Kidney (tissue), 14 donors: Measurements from ENCODE around the gene LRRC4C. TPM values are rescaled to one million over a fixed set of nuclear protein-coding genes. Genes with fewer than 3 reads are reported as not detected.

ENCODE experiments used
- DNase-seq, 5 donors: peaks; one replicate each; pipeline ENCODE4 v3.0.0-alpha.2; 2013 to 2020
- FAIRE-seq: peaks from 2 replicates; lab custom pipeline; 2012; peaks lifted over from hg19 to GRCh38; lab: Jason Lieb, UNC
- H3K27ac ChIP-seq, 2 donors: one replicate each; pipeline ENCODE4 v1.7.0; 2013; ENCODE audit warnings: low read depth in 2 of 2, low read length in 2 of 2, inconsistent platforms in 1 of 2
- H3K27me3 ChIP-seq: one replicate; pipeline ENCODE4 v1.7.1; 2013; ENCODE audit warnings: low read length, inconsistent platforms; ENCODE audit not compliant: control insufficient read depth, insufficient read depth
- H3K36me3 ChIP-seq, 3 donors: one replicate each; pipeline versions ENCODE4 v1.7.0 to v1.7.1; 2013; ENCODE audit warnings: low read length in 3 of 3, control low read depth in 1 of 3, inconsistent platforms in 1 of 3; ENCODE audit not compliant: insufficient read depth in 3 of 3, control insufficient read depth in 2 of 3
- H3K4me1 ChIP-seq, 3 donors: one replicate each; pipeline versions ENCODE4 v1.7.0 to v1.7.1; 2013; ENCODE audit warnings: low read length in 3 of 3, inconsistent platforms in 1 of 3, low read depth in 1 of 3; ENCODE audit not compliant: control insufficient read depth in 2 of 3, insufficient read depth in 2 of 3
- H3K4me3 ChIP-seq, 3 donors: one replicate each; pipeline versions ENCODE4 v1.7.0 to v1.8.1; 2013; ENCODE audit warnings: low read length in 3 of 3, control low read depth in 1 of 3, inconsistent platforms in 1 of 3
- H3K9ac ChIP-seq, 3 donors: one replicate each; pipeline versions ENCODE4 v1.7.0 to v1.7.1; 2013; ENCODE audit warnings: low read length in 3 of 3, control low read depth in 1 of 3, inconsistent platforms in 1 of 3
- H3K9me3 ChIP-seq, 3 donors: one replicate each; pipeline versions ENCODE4 v1.7.0 to v1.7.1; 2013; ENCODE audit warnings: low read length in 3 of 3, control low read depth in 1 of 3, inconsistent platforms in 1 of 3; ENCODE audit not compliant: control insufficient read depth in 2 of 3, insufficient read depth in 1 of 3
- intact Hi-C: fragments of 100-400 bp; cut with DNase I; formaldehyde crosslinking; loops from one replicate; pipeline ENCODE4 v1.11.1; 2022
- polyA plus RNA-seq: library from polyadenylated mRNA; stranded (reverse); fragments of 350-450 nt; fragmentation: Illumina TruSeq; extraction: RNeasy Lipid Tissue Mini Kit (QIAGEN cat#74804); gene quantifications from one replicate; pipeline ENCODE4 v1.2.3, GENCODE V29; 2014; ENCODE audit warnings: low read depth, low replicate concordance; ENCODE audit not compliant: insufficient read depth
- total RNA-seq: library from RNA; stranded (reverse); fragmentation: NEBNext Ultra II Directional; extraction: Animal tissue kit (Norgen Biotek cat#: 25700); gene quantifications from one replicate; pipeline ENCODE4 v1.2.1, GENCODE V29; 2021
- TF ChIP-seq, protein P1 (sequence below): IDR thresholded peaks from 3 replicates; pipeline ENCODE4 v1.5.1; 2012; ENCODE audit warnings: mild to moderate bottlenecking, moderate library complexity, borderline replicate concordance; ENCODE audit not compliant: insufficient read depth; ENCODE audit errors: extremely low read depth
- donor health status: control.
- donor health status: control.
- donor health status: control.
- donor health status: control.
- donor health status: control.
- donor health status: DM: yes; HTN: yes; CAD: no.
- donor health status: Normal renal cell carcinoma (clear cell type).

The LRRC4C gene
- total and polyA plus RNA-seq, 2 donors from 2014 or later, result 0.26 to 1.6 TPM

GRCh38 chr11:41245704-41246398 is 213.6 kb downstream of the LRRC4C start:
- no peaks in the 10 kb centered on the region for H3K36me3 ChIP-seq
- TF ChIP-seq, protein P1, sequence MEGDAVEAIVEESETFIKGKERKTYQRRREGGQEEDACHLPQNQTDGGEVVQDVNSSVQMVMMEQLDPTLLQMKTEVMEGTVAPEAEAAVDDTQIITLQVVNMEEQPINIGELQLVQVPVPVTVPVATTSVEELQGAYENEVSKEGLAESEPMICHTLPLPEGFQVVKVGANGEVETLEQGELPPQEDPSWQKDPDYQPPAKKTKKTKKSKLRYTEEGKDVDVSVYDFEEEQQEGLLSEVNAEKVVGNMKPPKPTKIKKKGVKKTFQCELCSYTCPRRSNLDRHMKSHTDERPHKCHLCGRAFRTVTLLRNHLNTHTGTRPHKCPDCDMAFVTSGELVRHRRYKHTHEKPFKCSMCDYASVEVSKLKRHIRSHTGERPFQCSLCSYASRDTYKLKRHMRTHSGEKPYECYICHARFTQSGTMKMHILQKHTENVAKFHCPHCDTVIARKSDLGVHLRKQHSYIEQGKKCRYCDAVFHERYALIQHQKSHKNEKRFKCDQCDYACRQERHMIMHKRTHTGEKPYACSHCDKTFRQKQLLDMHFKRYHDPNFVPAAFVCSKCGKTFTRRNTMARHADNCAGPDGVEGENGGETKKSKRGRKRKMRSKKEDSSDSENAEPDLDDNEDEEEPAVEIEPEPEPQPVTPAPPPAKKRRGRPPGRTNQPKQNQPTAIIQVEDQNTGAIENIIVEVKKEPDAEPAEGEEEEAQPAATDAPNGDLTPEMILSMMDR, result no peak
- H3K9ac ChIP-seq, result no peak overlapping the region
- H3K27ac ChIP-seq, result no peak overlapping the region
- DNase-seq (peak in 1 of 5 donors; percentile 46), FAIRE-seq (no peak)
- no peaks in the 10 kb centered on the region for H3K27me3 ChIP-seq
- no peak overlapping the region for H3K4me3 ChIP-seq
- no peaks in the 10 kb centered on the region for H3K9me3 ChIP-seq
- H3K4me1 ChIP-seq, result no peaks in the 10 kb centered on the region
- intact Hi-C loops, result no loop called here

DNA sequence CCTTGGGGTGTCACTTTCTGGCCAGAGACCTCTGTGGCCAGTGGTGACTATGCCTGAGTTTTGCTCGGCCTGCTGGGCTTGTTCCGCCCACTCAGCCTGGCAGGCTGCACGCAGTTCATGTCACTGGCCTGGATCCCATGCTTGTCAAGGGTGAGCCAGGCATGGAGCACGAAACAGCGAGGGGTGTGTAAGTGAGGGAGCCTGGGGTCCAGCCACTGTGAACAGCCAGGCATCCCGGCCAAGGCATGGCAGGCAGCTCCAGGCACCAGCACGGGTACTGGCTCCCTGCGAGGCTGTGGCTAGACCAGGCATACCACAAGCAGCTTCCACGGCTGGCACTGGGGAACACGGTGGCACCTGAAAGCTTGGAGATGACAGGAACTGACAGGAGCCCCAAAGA is 214.3 kb downstream of the LRRC4C start:
- H3K9me3 ChIP-seq, result no peaks in the 10 kb centered on the region
- FAIRE-seq (no peak), DNase-seq (peak in 1 of 5 donors; percentile 46)
- TF ChIP-seq, protein P1, result no peak
- no peak overlapping the region for H3K4me3 ChIP-seq
- intact Hi-C loops, result no loop called here
- no peaks in the 10 kb centered on the region for H3K27me3 ChIP-seq
- H3K4me1 ChIP-seq, result no peaks in the 10 kb centered on the region
- H3K27ac ChIP-seq, result no peak overlapping the region
- no peaks in the 10 kb centered on the region for H3K36me3 ChIP-seq
- no peak overlapping the region for H3K9ac ChIP-seq

- peak in 3 of 5 donors; percentile 29 to 75 (median 69) for DNase-seq
- Histone ChIP-seq H3K9me3 (no peaks in the 10 kb centered on the region), H3K27ac (no peak overlapping the region), H3K9ac (no peak overlapping the region), H3K27me3 (no peaks in the 10 kb centered on the region), H3K36me3 (no peaks in the 10 kb centered on the region), H3K4me3 (no peak overlapping the region), H3K4me1 (no peaks in the 10 kb centered on the region)
- TF ChIP-seq, protein P1, result no peak
- intact Hi-C loops, result no loop called here
- FAIRE-seq, result no peak
These were observed 222.1 kb downstream of the LRRC4C start for GRCh38 chr11:41237382-41237781.
